ENCODE results near the gene WSCD1. TPM values are rescaled to one million over a fixed set of nuclear protein-coding genes. Genes with fewer than 3 reads are reported as not detected.

WSCD1 gene
- total and polyA plus RNA-seq, 2 donors (not counting 3 experiments of a cell fraction or from before 2014, with no cell fraction given) = 21.5 to 49.4 TPM

DNA sequence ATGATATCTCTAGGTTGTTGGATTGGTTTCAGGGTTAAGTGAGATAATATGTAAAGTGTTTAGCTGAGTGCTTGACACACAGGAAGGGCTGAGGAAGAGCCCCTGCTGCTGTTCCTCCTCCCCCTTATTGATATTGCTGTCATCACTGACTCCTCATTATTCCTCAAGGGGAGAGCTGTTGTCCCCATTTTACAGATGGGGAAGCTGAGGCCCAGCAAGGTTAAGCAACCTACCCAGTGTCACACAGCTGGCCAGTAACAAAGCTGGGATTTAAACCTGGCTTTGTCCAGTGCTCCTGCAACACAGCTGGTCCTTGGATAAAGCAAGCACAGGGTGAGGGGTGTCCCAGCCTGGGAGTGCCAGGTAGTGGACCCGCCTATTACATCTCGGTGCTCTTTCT is 9.8 kb downstream of the WSCD1 start:
- intact Hi-C loops (cut with micrococcal nuclease) = loop anchor here (5.0 kb wide), 1 partner anchor 667 kb away; no protein-coding TSS in a partner anchor
- H3K36me3 ChIP-seq (ENCODE audit: control insufficient read depth in 2 of 2, extremely low read depth in 1 of 2, insufficient read depth in 2 of 2, low read length in 2 of 2) = peaks cover 3 to 17% of the 10 kb centered on the region in 2 experiments

DNA sequence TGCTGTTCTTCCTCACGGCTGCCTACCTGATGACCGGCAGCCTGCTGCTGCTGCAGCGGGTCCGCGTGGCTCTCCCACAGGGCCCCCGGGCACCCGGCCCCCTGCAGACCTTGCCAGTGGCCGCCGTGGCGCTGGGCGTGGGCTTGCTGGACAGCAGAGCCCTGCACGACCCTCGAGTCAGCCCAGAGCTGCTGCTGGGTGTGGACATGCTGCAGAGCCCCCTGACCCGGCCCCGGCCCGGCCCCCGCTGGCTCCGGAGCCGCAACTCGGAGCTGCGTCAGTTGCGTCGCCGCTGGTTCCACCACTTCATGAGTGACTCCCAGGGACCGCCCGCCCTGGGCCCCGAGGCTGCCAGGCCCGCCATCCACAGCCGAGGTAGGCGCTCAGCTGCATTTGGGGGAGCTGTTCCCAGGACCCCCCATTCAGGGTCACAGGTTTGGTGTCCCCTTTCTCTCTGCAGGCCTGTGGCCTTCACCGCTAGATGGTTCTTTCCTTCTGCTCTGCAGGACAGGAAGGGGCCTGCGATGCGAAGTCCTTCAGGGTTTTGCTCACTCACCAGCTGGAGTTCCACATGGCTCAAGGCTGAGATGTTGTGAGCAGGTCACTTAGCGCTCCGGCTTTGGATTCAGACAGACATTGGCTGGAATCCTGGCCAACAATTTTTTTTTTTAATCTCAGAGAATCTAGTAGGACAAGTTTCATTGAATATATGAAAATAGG is 10.7 kb downstream of the WSCD1 start:
- POLR2A ChIA-PET = interaction anchor here (0.7 kb wide), 1 partner anchor 357 kb away, joined by 3 read pairs; no protein-coding TSS in a partner anchor

More for the DNA sequence above, 9.8 kb downstream of the WSCD1 start:
- FAIRE-seq (no peak), DNase-seq (ENCODE audit: low read depth, low spot score) (no peak)
- dilution Hi-C loops (cut with MboI; ENCODE audit: extremely low pct_ligation_motif_present, low sequenced_read_pairs) = no loop called here
- no peak overlapping the region for H2AFZ ChIP-seq (ENCODE audit: low read depth, low read length)
- H3K27me3 ChIP-seq (ENCODE audit: control insufficient read depth in 2 of 2, insufficient read depth in 2 of 2, low read length in 2 of 2) = no peaks in the 10 kb centered on the region
- ChIA-PET CTCF (interaction anchor here (1.6 kb wide), 1 partner anchor 11 kb away, joined by 5 read pairs; no protein-coding TSS in a partner anchor), POLR2A (no interaction called here)
- H3K4me2 ChIP-seq (ENCODE audit: insufficient read depth, low read length) = no peak overlapping the region
- H3K9me3 ChIP-seq (replicated peaks; ENCODE audit: control insufficient read depth, insufficient read depth, low read length) = no peaks in the 10 kb centered on the region
- H3K79me2 ChIP-seq (ENCODE audit: control insufficient read depth, insufficient read depth, low read length) = peaks cover 30% of the 10 kb centered on the region
- H3K9me1 ChIP-seq (replicated peaks; ENCODE audit: control insufficient read depth, extremely low read depth, insufficient read depth, low read length) = no peaks in the 10 kb centered on the region
- TF ChIP-seq GATA2 (IDR thresholded peaks at IDR 0.05; ENCODE audit: insufficient read depth, insufficient read length, low read depth, low read length) = no peak
- no peaks in the 10 kb centered on the region for H4K20me1 ChIP-seq (replicated peaks; ENCODE audit: control insufficient read depth, extremely low read depth, insufficient read depth, low read length)
- no peaks in the 10 kb centered on the region for H3K4me1 ChIP-seq (ENCODE audit: control insufficient read depth, extremely low read depth, insufficient read depth, low read length)
- no peak overlapping the region for H3K4me3 ChIP-seq (replicated peaks in 1 of 3; ENCODE audit: insufficient read depth in 1 of 3, low read depth in 1 of 3, low read length in 3 of 3)
- no peak overlapping the region for H3K27ac ChIP-seq (ENCODE audit: insufficient read depth, low read depth, low read length)
- H3K9ac ChIP-seq (replicated peaks; ENCODE audit: extremely low read depth, insufficient read depth, low read length) = no peak overlapping the region
- BruUV-seq (replicated peaks) = no TSS peak

More for the DNA sequence above, 10.7 kb downstream of the WSCD1 start:
- FAIRE-seq = no peak
- Histone ChIP-seq H3K4me2 (ENCODE audit: insufficient read depth, low read length) (no peak overlapping the region), H2AFZ (ENCODE audit: low read depth, low read length) (no peak overlapping the region), H4K20me1 (replicated peaks; ENCODE audit: control insufficient read depth, extremely low read depth, insufficient read depth, low read length) (no peaks in the 10 kb centered on the region), H3K27ac (ENCODE audit: insufficient read depth, low read depth, low read length) (no peak overlapping the region), H3K9ac (replicated peaks; ENCODE audit: extremely low read depth, insufficient read depth, low read length) (no peak overlapping the region), H3K4me1 (ENCODE audit: control insufficient read depth, extremely low read depth, insufficient read depth, low read length) (no peaks in the 10 kb centered on the region), H3K36me3 (ENCODE audit: control insufficient read depth in 2 of 2, extremely low read depth in 1 of 2, insufficient read depth in 2 of 2, low read length in 2 of 2) (peaks cover 3 to 17% of the 10 kb centered on the region in 2 experiments), H3K4me3 (replicated peaks in 1 of 3; ENCODE audit: insufficient read depth in 1 of 3, low read depth in 1 of 3, low read length in 3 of 3) (no peak overlapping the region), H3K79me2 (ENCODE audit: control insufficient read depth, insufficient read depth, low read length) (peaks cover 23% of the 10 kb centered on the region), H3K27me3 (ENCODE audit: control insufficient read depth in 2 of 2, insufficient read depth in 2 of 2, low read length in 2 of 2) (no peaks in the 10 kb centered on the region), H3K9me3 (replicated peaks; ENCODE audit: control insufficient read depth, insufficient read depth, low read length) (no peaks in the 10 kb centered on the region), H3K9me1 (replicated peaks; ENCODE audit: control insufficient read depth, extremely low read depth, insufficient read depth, low read length) (no peaks in the 10 kb centered on the region)
- dilution Hi-C loops (cut with MboI; ENCODE audit: extremely low pct_ligation_motif_present, low sequenced_read_pairs) = no loop called here
- no peak for TF ChIP-seq JUN (IDR thresholded peaks at IDR 0.05; ENCODE audit: borderline replicate concordance, insufficient read depth, insufficient read length, low read depth)
- no peak for TF ChIP-seq GATA2 (IDR thresholded peaks at IDR 0.05; ENCODE audit: insufficient read depth, insufficient read length, low read depth, low read length)
- no peak for TF ChIP-seq POLR2AphosphoS5 (IDR thresholded peaks at IDR 0.05; ENCODE audit: insufficient read depth, low read depth, low read length)
- no peak for TF ChIP-seq EZH2 (IDR thresholded peaks at IDR 0.05; ENCODE audit: borderline replicate concordance, low read depth, low read length, severe bottlenecking)
- intact Hi-C loops (cut with micrococcal nuclease) = no loop called here
- no TSS peak for BruUV-seq (replicated peaks)
- DNase-seq (ENCODE audit: low read depth, low spot score) = no peak
- CTCF ChIA-PET = interaction anchor here (1.6 to 2.2 kb wide), 2 partner anchors 9 to 12 kb away, joined by 5 read pairs; no protein-coding TSS in a partner anchor

Data from endothelial cell of umbilical vein (primary cell).